SJCRH30 (cell line): Measurements from ENCODE around the gene SLC22A6. TPM values are rescaled to one million over a fixed set of nuclear protein-coding genes. Genes with fewer than 3 reads are reported as not detected.
"Not testable (repeated sequence)": the region's sequence is repeated elsewhere in the genome, so short reads cannot be mapped to it uniquely, and the experiment has no call there.

ENCODE experiments used
- DNase-seq, 2 experiments: peaks; one replicate each; pipeline ENCODE4 v3.0.0-alpha.2; 2015 to 2020
- H3K27ac ChIP-seq: fragments of 250-450 bp; sonication (Bioruptor Pico); 2 replicates; pipeline ENCODE4 v1.5.1; 2020; ENCODE audit warnings: mild to moderate bottlenecking, moderate library complexity
- H3K27me3 ChIP-seq: fragments of 250-450 bp; sonication (Bioruptor Pico); 2 replicates; pipeline ENCODE4 v1.5.1; 2020; ENCODE audit warnings: mild to moderate bottlenecking, moderate library complexity
- H3K36me3 ChIP-seq: fragments of 250-450 bp; sonication (Bioruptor Pico); 2 replicates; pipeline ENCODE4 v1.5.1; 2020; ENCODE audit warnings: mild to moderate bottlenecking, moderate library complexity
- H3K4me1 ChIP-seq: fragments of 250-450 bp; sonication (Bioruptor Pico); 2 replicates; pipeline ENCODE4 v1.5.1; 2020; ENCODE audit warnings: mild to moderate bottlenecking, moderate library complexity
- H3K4me3 ChIP-seq: fragments of 250-450 bp; sonication (Bioruptor Pico); 2 replicates; pipeline ENCODE4 v1.5.1; 2020; ENCODE audit warnings: mild to moderate bottlenecking, moderate library complexity
- H3K9me3 ChIP-seq: fragments of 250-450 bp; sonication (Bioruptor Pico); replicated peaks from 2 replicates; pipeline ENCODE4 v1.5.1; 2020; ENCODE audit warnings: mild to moderate bottlenecking, moderate library complexity
- total RNA-seq: library from RNA; depleted of rRNA; stranded (reverse); fragments of >200 nt; shearing (Covaris generic); gene quantifications from 2 replicates; pipeline ENCODE4 v1.2.3, GENCODE V29; 2014

The SLC22A6 gene
- total RNA-seq, 1 experiment from 2014 or later = not detected

- Histone ChIP-seq H3K9me3 (no peaks in the 10 kb centered on the region), H3K4me1 (peaks cover 13% of the 10 kb centered on the region), H3K4me3 (no peak overlapping the region), H3K36me3 (no peaks in the 10 kb centered on the region), H3K27ac (no peak overlapping the region), H3K27me3 (no peaks in the 10 kb centered on the region)
- DNase-seq = no peak
These were observed 23.7 kb downstream of the SLC22A6 start for GRCh38 chr11:62961017-62961570.

DNA sequence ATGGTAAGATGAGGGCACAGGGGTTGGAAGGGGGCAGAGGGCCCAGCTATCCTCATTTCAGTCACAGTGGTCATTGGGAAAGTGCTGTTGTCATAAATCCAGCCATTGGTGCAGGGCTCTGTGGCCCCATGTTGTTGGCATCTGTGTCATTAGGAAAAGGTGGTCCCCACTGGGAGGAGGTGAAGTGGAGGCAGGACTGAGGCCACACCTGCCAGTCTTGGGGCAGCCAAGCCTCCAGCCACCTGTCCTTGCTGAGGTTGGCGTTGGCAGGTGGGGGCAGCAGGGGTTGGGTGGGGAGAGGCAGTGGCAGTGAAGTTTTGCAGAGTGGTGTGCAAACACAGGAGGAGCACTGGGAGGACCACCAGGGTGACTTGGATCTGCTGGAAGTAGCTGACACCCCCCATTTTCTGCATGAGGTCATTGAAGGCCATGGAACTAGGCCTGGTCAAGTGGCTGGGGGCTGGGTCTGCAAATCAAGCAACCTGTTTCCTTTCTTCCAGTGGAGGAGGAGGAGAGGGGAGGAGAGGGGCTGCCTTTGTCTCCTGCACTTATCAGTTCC, 25.3 kb downstream of the SLC22A6 start:
- no peak overlapping the region for H3K4me3 ChIP-seq
- no peaks in the 10 kb centered on the region for H3K9me3 ChIP-seq
- no peaks in the 10 kb centered on the region for H3K36me3 ChIP-seq
- no peak for DNase-seq
- no peak overlapping the region for H3K27ac ChIP-seq
- H3K4me1 ChIP-seq = peaks cover 13% of the 10 kb centered on the region
- no peaks in the 10 kb centered on the region for H3K27me3 ChIP-seq

- Histone ChIP-seq H3K9me3 (no peaks in the 10 kb centered on the region), H3K4me1 (peaks cover 13% of the 10 kb centered on the region), H3K27me3 (no peaks in the 10 kb centered on the region), H3K27ac (no peak overlapping the region; the same call in 1 of the 2 replicates), H3K36me3 (no peaks in the 10 kb centered on the region), H3K4me3 (no peak overlapping the region)
- DNase-seq = peak; percentile 69 to 77
These were observed 26.0 kb downstream of the SLC22A6 start for GRCh38 chr11:62958547-62959421.

GRCh38 chr11:62957147-62957546, 27.6 kb downstream of the SLC22A6 start:
- H3K27me3 ChIP-seq = no peaks in the 10 kb centered on the region
- H3K4me3 ChIP-seq = no peak overlapping the region
- no peaks in the 10 kb centered on the region for H3K36me3 ChIP-seq
- peaks cover 13% of the 10 kb centered on the region for H3K4me1 ChIP-seq
- H3K27ac ChIP-seq = no peak overlapping the region
- no peak for DNase-seq
- H3K9me3 ChIP-seq = no peaks in the 10 kb centered on the region

GRCh38 chr11:62954478-62954877, 30.3 kb downstream of the SLC22A6 start:
- no peak for DNase-seq
- Histone ChIP-seq H3K4me3 (no peak overlapping the region), H3K27me3 (no peaks in the 10 kb centered on the region), H3K36me3 (no peaks in the 10 kb centered on the region), H3K4me1 (peaks cover 13% of the 10 kb centered on the region), H3K27ac (no peak overlapping the region), H3K9me3 (no peaks in the 10 kb centered on the region)

DNA sequence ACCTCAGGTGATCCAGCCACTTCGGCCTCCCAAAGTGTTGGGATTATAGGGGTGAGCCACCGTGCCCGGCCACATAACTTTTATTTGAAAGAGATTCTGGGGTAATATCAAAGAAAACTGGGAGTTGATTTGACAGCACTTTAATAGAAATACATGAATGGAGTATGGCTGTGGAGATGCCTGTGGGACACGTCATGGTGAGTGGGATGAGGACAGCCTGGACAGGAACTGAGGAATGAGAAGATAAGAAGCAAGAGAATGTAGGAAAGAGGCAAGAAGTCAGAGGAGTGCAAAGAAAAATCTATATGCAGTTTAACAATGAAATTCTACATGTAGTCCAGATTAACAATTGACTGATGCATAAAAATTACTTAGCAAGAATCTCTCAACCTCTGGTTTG, 31.0 kb downstream of the SLC22A6 start:
- H3K4me1 ChIP-seq = peaks cover 6% of the 10 kb centered on the region
- H3K36me3 ChIP-seq = no peaks in the 10 kb centered on the region
- H3K27me3 ChIP-seq = no peaks in the 10 kb centered on the region
- H3K27ac ChIP-seq = no peak overlapping the region
- no peaks in the 10 kb centered on the region for H3K9me3 ChIP-seq
- DNase-seq = no peak
- no peak overlapping the region for H3K4me3 ChIP-seq

DNA sequence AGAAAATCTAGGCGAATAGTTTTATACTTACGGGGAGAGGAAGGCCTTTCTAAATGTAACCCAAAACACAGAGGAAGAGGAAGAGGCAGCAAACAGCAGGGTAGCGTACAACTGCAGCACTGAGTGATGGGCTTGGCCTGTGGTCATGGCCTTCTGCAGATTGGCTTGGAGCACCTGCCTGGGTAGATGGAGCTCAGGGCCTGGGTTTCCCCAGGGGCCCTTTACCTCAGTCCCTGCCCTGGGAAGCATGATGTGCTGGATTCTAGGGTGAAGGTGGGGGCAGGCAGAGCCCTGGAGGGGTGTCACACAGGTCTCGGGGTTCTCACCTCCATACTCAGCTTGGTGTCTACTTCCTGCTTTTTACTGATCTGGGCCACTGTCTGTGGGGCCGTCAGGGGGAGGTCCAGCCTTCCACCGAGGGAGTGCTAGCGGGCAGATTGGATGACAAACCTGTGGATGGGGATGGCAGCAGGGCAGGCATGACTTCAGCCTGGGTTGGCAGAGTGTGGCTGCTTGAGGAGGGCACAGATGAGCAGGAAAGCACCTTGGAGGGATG, 35.9 kb downstream of the SLC22A6 start:
- H3K9me3 ChIP-seq = no peaks in the 10 kb centered on the region
- no peaks in the 10 kb centered on the region for H3K4me1 ChIP-seq
- DNase-seq = no peak
- no peaks in the 10 kb centered on the region for H3K27me3 ChIP-seq
- no peak overlapping the region for H3K4me3 ChIP-seq
- no peak overlapping the region for H3K27ac ChIP-seq
- H3K36me3 ChIP-seq = no peaks in the 10 kb centered on the region

GRCh38 chr11:62945538-62945937, 39.2 kb downstream of the SLC22A6 start:
- not testable (repeated sequence) for H3K27me3 ChIP-seq, DNase-seq, H3K4me1 ChIP-seq

DNA sequence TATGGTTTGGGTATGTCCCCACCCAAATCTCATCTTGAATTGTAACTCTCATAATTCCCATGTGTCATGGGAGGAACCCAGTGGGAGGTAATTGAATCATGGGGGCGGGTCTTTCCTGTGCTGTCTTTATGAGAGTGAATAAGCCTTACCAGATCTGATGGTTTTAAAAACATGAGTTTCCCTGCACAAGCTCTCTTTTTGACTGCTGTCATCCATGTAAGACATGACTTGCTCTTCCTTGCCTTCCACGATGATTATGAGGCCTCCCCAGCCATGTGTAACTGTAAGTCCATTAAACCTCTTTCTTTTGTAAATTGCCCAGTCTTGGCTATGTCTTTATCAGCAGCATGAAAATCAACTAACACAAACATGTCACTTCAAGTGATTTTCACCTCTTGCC, 47.2 kb downstream of the SLC22A6 start:
- not testable (repeated sequence) for H3K27ac ChIP-seq, H3K9me3 ChIP-seq, H3K27me3 ChIP-seq, H3K36me3 ChIP-seq, H3K4me3 ChIP-seq, DNase-seq, H3K4me1 ChIP-seq

More at GRCh38 chr11:62945538-62945937, 39.2 kb downstream of the SLC22A6 start:
- H3K36me3 ChIP-seq, H3K9me3 ChIP-seq, H3K4me3 ChIP-seq, H3K27ac ChIP-seq: not testable (repeated sequence)

DNA sequence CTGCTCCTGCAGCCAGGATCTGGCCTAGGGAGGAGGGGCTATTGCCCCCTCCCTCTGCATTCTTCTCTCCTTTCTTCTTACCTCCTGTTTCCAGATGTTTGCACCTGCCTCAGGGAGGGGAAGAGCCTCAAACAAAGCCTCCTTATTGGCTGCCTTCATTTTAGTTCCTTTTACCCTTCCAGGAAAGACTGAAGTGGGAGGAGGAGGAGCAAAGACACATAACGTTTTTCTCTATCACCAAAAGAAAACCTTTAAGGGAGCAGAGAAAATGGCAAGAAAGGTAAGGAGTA, 50.3 kb downstream of the SLC22A6 start:
- H3K4me3 ChIP-seq = no peak overlapping the region
- H3K27ac ChIP-seq = no peak overlapping the region
- DNase-seq = no peak
- no peaks in the 10 kb centered on the region for H3K4me1 ChIP-seq
- no peaks in the 10 kb centered on the region for H3K9me3 ChIP-seq
- no peaks in the 10 kb centered on the region for H3K27me3 ChIP-seq
- no peaks in the 10 kb centered on the region for H3K36me3 ChIP-seq

DNA sequence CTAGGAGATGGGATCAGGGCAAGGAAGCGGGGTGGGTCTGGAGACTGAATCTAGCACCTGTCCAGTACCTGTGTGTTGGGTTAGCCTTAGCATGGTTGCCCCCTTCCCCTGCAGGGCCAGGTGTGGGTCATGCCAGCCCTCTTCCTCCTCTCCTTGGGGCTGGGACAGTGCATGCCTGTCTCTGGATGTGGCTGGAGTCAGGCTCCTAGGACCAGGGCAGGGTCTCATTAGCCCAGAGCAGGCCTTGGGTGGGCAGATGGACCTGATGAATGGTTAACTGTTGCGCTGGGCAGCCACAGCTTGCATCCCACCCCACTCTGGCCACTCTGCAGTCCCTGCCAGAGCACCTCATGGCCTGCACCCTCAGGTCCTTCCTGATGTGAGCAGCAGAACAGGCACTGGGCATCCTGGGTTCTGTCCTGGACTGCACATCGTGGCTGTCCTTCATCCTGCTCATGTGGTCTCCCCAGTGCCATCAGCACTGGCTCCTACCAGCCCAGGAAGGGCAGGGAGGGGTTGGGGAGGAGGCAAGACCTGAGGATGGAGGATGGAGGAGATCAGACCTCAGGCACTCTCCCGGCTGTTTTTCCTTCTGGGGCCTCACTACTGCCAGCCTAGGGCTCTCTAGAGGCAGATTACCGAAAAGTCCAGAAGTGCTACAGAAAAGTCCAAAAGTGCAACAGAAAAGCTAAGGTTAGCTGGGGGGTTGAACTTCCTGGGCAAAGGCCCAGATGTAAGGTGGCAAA, 50.8 kb downstream of the SLC22A6 start:
- H3K4me3 ChIP-seq = no peak overlapping the region
- H3K9me3 ChIP-seq = no peaks in the 10 kb centered on the region
- H3K27ac ChIP-seq = no peak overlapping the region
- H3K36me3 ChIP-seq = no peaks in the 10 kb centered on the region
- H3K4me1 ChIP-seq = no peaks in the 10 kb centered on the region
- no peak for DNase-seq
- H3K27me3 ChIP-seq = no peaks in the 10 kb centered on the region

DNA sequence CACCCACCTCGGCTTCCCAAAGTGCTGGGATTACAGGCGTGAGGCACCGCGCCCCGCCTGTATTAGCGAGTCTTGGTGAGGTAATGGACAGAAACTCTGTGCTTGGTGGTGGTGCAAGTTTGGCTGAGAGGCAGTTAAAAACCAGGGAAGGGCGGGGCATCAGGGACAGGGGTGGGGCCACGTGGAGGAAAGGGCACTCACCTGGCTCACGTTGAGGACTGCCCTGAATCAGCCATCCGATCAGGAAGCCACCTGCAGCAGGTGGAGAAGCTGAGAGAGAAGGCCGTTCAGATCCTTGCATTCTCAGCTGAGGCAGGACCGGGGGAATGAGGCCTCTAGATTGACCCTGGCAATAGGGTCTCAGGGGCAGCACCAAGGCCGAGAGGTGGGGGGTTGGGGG, 51.5 kb downstream of the SLC22A6 start:
- Histone ChIP-seq H3K27ac (no peak overlapping the region), H3K9me3 (no peaks in the 10 kb centered on the region), H3K36me3 (no peaks in the 10 kb centered on the region), H3K27me3 (no peaks in the 10 kb centered on the region), H3K4me1 (no peaks in the 10 kb centered on the region), H3K4me3 (no peak overlapping the region)
- DNase-seq = no peak

- no peak overlapping the region for H3K4me3 ChIP-seq
- no peaks in the 10 kb centered on the region for H3K36me3 ChIP-seq
- H3K27me3 ChIP-seq = no peaks in the 10 kb centered on the region
- H3K27ac ChIP-seq = no peak overlapping the region
- peak; percentile 36 to 44 for DNase-seq
- no peaks in the 10 kb centered on the region for H3K4me1 ChIP-seq
- H3K9me3 ChIP-seq = no peaks in the 10 kb centered on the region
These were observed 53.1 kb downstream of the SLC22A6 start for GRCh38 chr11:62931499-62932278.

GRCh38 chr11:62930666-62931065, 54.1 kb downstream of the SLC22A6 start:
- DNase-seq = no peak
- no peak overlapping the region for H3K27ac ChIP-seq
- H3K27me3 ChIP-seq = no peaks in the 10 kb centered on the region
- H3K4me3 ChIP-seq = no peak overlapping the region
- H3K36me3 ChIP-seq = no peaks in the 10 kb centered on the region
- no peaks in the 10 kb centered on the region for H3K4me1 ChIP-seq
- no peaks in the 10 kb centered on the region for H3K9me3 ChIP-seq
